ENCODE results near the gene FAM114A2.

GRCh38 chr5:153959134-153959957, 79.4 kb downstream of the FAM114A2 start:
- TF ChIP-seq CTCF (IDR thresholded peaks at IDR 0.05): no peak
- no peak for TF ChIP-seq POLR2A (IDR thresholded peaks at IDR 0.05)
